Measurements from ENCODE around the gene MAP4K5. TPM values are rescaled to one million over a fixed set of nuclear protein-coding genes. Genes with fewer than 3 reads are reported as not detected.

MAP4K5 gene
- total and polyA plus RNA-seq, 3 donors from 2014 or later = 15.2 to 67.0 (median 60.4) TPM

GRCh38 chr14:50434528-50434927, 97.8 kb downstream of the MAP4K5 start:
- no peak for DNase-seq
- intact Hi-C loops (cut with DNase I; ENCODE audit: low total_unique reads) = no loop called here

GRCh38 chr14:50432131-50432530, 100.2 kb downstream of the MAP4K5 start:
- H3K36me3 ChIP-seq (ENCODE audit: low read depth, missing control alignments) = no peaks in the 10 kb centered on the region

More at GRCh38 chr14:50434528-50434927, 97.8 kb downstream of the MAP4K5 start:
- no peaks in the 10 kb centered on the region for H3K36me3 ChIP-seq (ENCODE audit: low read depth, missing control alignments)
- H3K27ac ChIP-seq = no peak overlapping the region
- H3K4me3 ChIP-seq = no peak overlapping the region
- H3K9me3 ChIP-seq = no peaks in the 10 kb centered on the region
- no peak for TF ChIP-seq POLR2A (IDR thresholded peaks at IDR 0.05)
- TF ChIP-seq CTCF (IDR thresholded peaks at IDR 0.05) = no peak
- no peaks in the 10 kb centered on the region for H3K27me3 ChIP-seq
- H3K4me1 ChIP-seq = no peaks in the 10 kb centered on the region

GRCh38 chr14:50425816-50426215, 106.6 kb downstream of the MAP4K5 start:
- no peak overlapping the region for H3K4me3 ChIP-seq
- no peak overlapping the region for H3K27ac ChIP-seq
- no peaks in the 10 kb centered on the region for H3K36me3 ChIP-seq (ENCODE audit: low read depth, missing control alignments)
- H3K9me3 ChIP-seq = no peaks in the 10 kb centered on the region
- no peak for DNase-seq
- H3K27me3 ChIP-seq = no peaks in the 10 kb centered on the region
- no peaks in the 10 kb centered on the region for H3K4me1 ChIP-seq
- intact Hi-C loops (cut with DNase I; ENCODE audit: low total_unique reads) = no loop called here
- WGBS, 2 donors = 74 to 85% methylated on average over 3 of the region's 3 CpGs
- TF ChIP-seq POLR2A (IDR thresholded peaks at IDR 0.05) (no peak), CTCF (IDR thresholded peaks at IDR 0.05) (no peak)

More at GRCh38 chr14:50432131-50432530, 100.2 kb downstream of the MAP4K5 start:
- H3K4me3 ChIP-seq = no peak overlapping the region
- TF ChIP-seq CTCF (IDR thresholded peaks at IDR 0.05) (no peak), POLR2A (IDR thresholded peaks at IDR 0.05) (no peak)
- H3K27me3 ChIP-seq = no peaks in the 10 kb centered on the region
- no peaks in the 10 kb centered on the region for H3K4me1 ChIP-seq
- 94 to 100% methylated on average over 1 of the region's 1 CpG for WGBS, 2 donors
- intact Hi-C loops (cut with DNase I; ENCODE audit: low total_unique reads) = no loop called here
- no peak overlapping the region for H3K27ac ChIP-seq
- H3K9me3 ChIP-seq = no peaks in the 10 kb centered on the region
- DNase-seq = no peak

- TF ChIP-seq CTCF (IDR thresholded peaks at IDR 0.05) (no peak), POLR2A (IDR thresholded peaks at IDR 0.05) (no peak)
- H3K27me3 ChIP-seq = no peaks in the 10 kb centered on the region
- H3K9me3 ChIP-seq = no peaks in the 10 kb centered on the region
- H3K36me3 ChIP-seq (ENCODE audit: low read depth, missing control alignments) = no peaks in the 10 kb centered on the region
- H3K4me3 ChIP-seq = no peak overlapping the region
- intact Hi-C loops (cut with DNase I; ENCODE audit: low total_unique reads) = no loop called here
- no peak for DNase-seq
- WGBS, 2 donors = 93 to 95% methylated on average over 2 of the region's 2 CpGs
- no peaks in the 10 kb centered on the region for H3K4me1 ChIP-seq
- H3K27ac ChIP-seq = no peak overlapping the region
Measured at GRCh38 chr14:50425105-50425504, 107.3 kb downstream of the MAP4K5 start.

GRCh38 chr14:50423529-50423928, 108.8 kb downstream of the MAP4K5 start:
- Histone ChIP-seq H3K27ac (no peak overlapping the region), H3K4me3 (no peak overlapping the region), H3K27me3 (no peaks in the 10 kb centered on the region), H3K9me3 (no peaks in the 10 kb centered on the region), H3K4me1 (no peaks in the 10 kb centered on the region), H3K36me3 (ENCODE audit: low read depth, missing control alignments) (no peaks in the 10 kb centered on the region)
- intact Hi-C loops (cut with DNase I; ENCODE audit: low total_unique reads) = no loop called here
- no peak for DNase-seq
- no peak for TF ChIP-seq POLR2A (IDR thresholded peaks at IDR 0.05)
- TF ChIP-seq CTCF (IDR thresholded peaks at IDR 0.05) = no peak
- 88 to 95% methylated on average over 3 of the region's 3 CpGs for WGBS, 2 donors
